Measurements from ENCODE around the gene GLG1.

- TF ChIP-seq CTCF (IDR thresholded peaks at IDR 0.05; ENCODE audit: poor library complexity) (no peak), EZH2phosphoT487 (IDR thresholded peaks at IDR 0.05; ENCODE audit: low read depth, severe bottlenecking, unreplicated experiment) (no peak)
Measured at GRCh38 chr16:74477226-74477625, 129.7 kb downstream of the GLG1 start.
